ENCODE data around the gene MAP2K6. TPM values are rescaled to one million over a fixed set of nuclear protein-coding genes. Genes with fewer than 3 reads are reported as not detected.

Gene MAP2K6
- total RNA-seq, 1 donor from 2014 or later = 30.5 TPM

GRCh38 chr17:69539781-69540319 lies 125.4 kb downstream of the MAP2K6 start:
- H3K4me1 Mint-ChIP-seq (ENCODE audit: unreplicated experiment) = peaks cover 22% of the 10 kb centered on the region
- H3K27ac Mint-ChIP-seq (ENCODE audit: unreplicated experiment) = peak overlapping the region; percentile 42
- no peaks in the 10 kb centered on the region for H3K36me3 Mint-ChIP-seq (ENCODE audit: low read depth, unreplicated experiment)
- no peak overlapping the region for H3K4me3 Mint-ChIP-seq (ENCODE audit: unreplicated experiment)
- no peaks in the 10 kb centered on the region for H3K9me3 Mint-ChIP-seq (ENCODE audit: unreplicated experiment)
- no peak for TF ChIP-seq CTCF (IDR thresholded peaks at IDR 0.05; ENCODE audit: unreplicated experiment)
- no peak for DNase-seq (ENCODE audit: low spot score)
- no peaks in the 10 kb centered on the region for H3K27me3 Mint-ChIP-seq (ENCODE audit: unreplicated experiment)

- no peak for TF ChIP-seq CTCF (IDR thresholded peaks at IDR 0.05; ENCODE audit: unreplicated experiment)
- H3K27me3 Mint-ChIP-seq (ENCODE audit: unreplicated experiment) = no peaks in the 10 kb centered on the region
- no peaks in the 10 kb centered on the region for H3K36me3 Mint-ChIP-seq (ENCODE audit: low read depth, unreplicated experiment)
- peak overlapping the region; percentile 42 for H3K27ac Mint-ChIP-seq (ENCODE audit: unreplicated experiment)
- DNase-seq (ENCODE audit: low spot score) = no peak
- no peak overlapping the region for H3K4me3 Mint-ChIP-seq (ENCODE audit: unreplicated experiment)
- peaks cover 20% of the 10 kb centered on the region for H3K4me1 Mint-ChIP-seq (ENCODE audit: unreplicated experiment)
- no peaks in the 10 kb centered on the region for H3K9me3 Mint-ChIP-seq (ENCODE audit: unreplicated experiment)
Observed at GRCh38 chr17:69540356-69540755, 125.9 kb downstream of the MAP2K6 start.

GRCh38 chr17:69547230-69547629 lies 132.7 kb downstream of the MAP2K6 start:
- H3K4me1 Mint-ChIP-seq (ENCODE audit: unreplicated experiment) = no peaks in the 10 kb centered on the region
- TF ChIP-seq CTCF (IDR thresholded peaks at IDR 0.05; ENCODE audit: unreplicated experiment) = no peak
- H3K9me3 Mint-ChIP-seq (ENCODE audit: unreplicated experiment) = no peaks in the 10 kb centered on the region
- no peak for DNase-seq (ENCODE audit: low spot score)
- no peaks in the 10 kb centered on the region for H3K36me3 Mint-ChIP-seq (ENCODE audit: low read depth, unreplicated experiment)
- no peak overlapping the region for H3K27ac Mint-ChIP-seq (ENCODE audit: unreplicated experiment)
- H3K4me3 Mint-ChIP-seq (ENCODE audit: unreplicated experiment) = no peak overlapping the region
- H3K27me3 Mint-ChIP-seq (ENCODE audit: unreplicated experiment) = no peaks in the 10 kb centered on the region

GRCh38 chr17:69547947-69548346 lies 133.4 kb downstream of the MAP2K6 start:
- Mint-ChIP-seq H3K4me1 (ENCODE audit: unreplicated experiment) (no peaks in the 10 kb centered on the region), H3K9me3 (ENCODE audit: unreplicated experiment) (no peaks in the 10 kb centered on the region), H3K4me3 (ENCODE audit: unreplicated experiment) (no peak overlapping the region), H3K27ac (ENCODE audit: unreplicated experiment) (no peak overlapping the region), H3K27me3 (ENCODE audit: unreplicated experiment) (no peaks in the 10 kb centered on the region), H3K36me3 (ENCODE audit: low read depth, unreplicated experiment) (peaks cover 2% of the 10 kb centered on the region)
- DNase-seq (ENCODE audit: low spot score) = no peak
- no peak for TF ChIP-seq CTCF (IDR thresholded peaks at IDR 0.05; ENCODE audit: unreplicated experiment)

- TF ChIP-seq CTCF (IDR thresholded peaks at IDR 0.05; ENCODE audit: unreplicated experiment) = no peak
- Mint-ChIP-seq H3K4me1 (ENCODE audit: unreplicated experiment) (peaks cover 2% of the 10 kb centered on the region), H3K36me3 (ENCODE audit: low read depth, unreplicated experiment) (peaks cover 13% of the 10 kb centered on the region), H3K27ac (ENCODE audit: unreplicated experiment) (no peak overlapping the region), H3K9me3 (ENCODE audit: unreplicated experiment) (no peaks in the 10 kb centered on the region), H3K4me3 (ENCODE audit: unreplicated experiment) (no peak overlapping the region), H3K27me3 (ENCODE audit: unreplicated experiment) (no peaks in the 10 kb centered on the region)
- no peak for DNase-seq (ENCODE audit: low spot score)
Observed at GRCh38 chr17:69551212-69552010, 136.9 kb downstream of the MAP2K6 start.

Measured in endothelial cell (in vitro differentiated cells).